Hepatocyte (in vitro differentiated cells): ENCODE measurements around the gene CFAP54. TPM values are rescaled to one million over a fixed set of nuclear protein-coding genes. Genes with fewer than 3 reads are reported as not detected.

Experiments
- DNase-seq: peaks from one replicate; pipeline ENCODE4 v3.0.0-alpha.2; 2016; ENCODE audit warnings: low spot score
- H2AFZ ChIP-seq: fragments of 200-600 bp; sonication (generic); 2 replicates; pipeline ENCODE4 v1.6.0; 2016; ENCODE audit warnings: antibody characterized with exemption, mild to moderate bottlenecking
- H3K27ac ChIP-seq: fragments of 200-600 bp; sonication (generic); 2 replicates; pipeline ENCODE4 v1.5.1; 2016; ENCODE audit warnings: mild to moderate bottlenecking
- H3K27me3 ChIP-seq: fragments of 200-600 bp; sonication (generic); 2 replicates; pipeline ENCODE4 v1.6.1; 2016
- H3K36me3 ChIP-seq: fragments of 200-600 bp; sonication (generic); replicated peaks from 2 replicates; pipeline ENCODE4 v1.5.1; 2016; ENCODE audit warnings: low read depth; ENCODE audit not compliant: insufficient read depth
- H3K4me1 ChIP-seq: fragments of 200-600 bp; sonication (generic); 2 replicates; pipeline ENCODE4 v1.5.1; 2016; ENCODE audit warnings: mild to moderate bottlenecking, moderate library complexity; ENCODE audit not compliant: insufficient read depth
- H3K4me2 ChIP-seq: fragments of 200-600 bp; sonication (generic); 2 replicates; pipeline ENCODE4 v1.6.0; 2016
- H3K4me3 ChIP-seq: fragments of 200-600 bp; sonication (generic); 2 replicates; pipeline ENCODE4 v1.5.1; 2016; ENCODE audit warnings: mild to moderate bottlenecking
- H3K79me2 ChIP-seq: fragments of 200-600 bp; sonication (generic); 2 replicates; pipeline ENCODE4 v1.6.0; 2017; ENCODE audit warnings: mild to moderate bottlenecking
- H3K9me2 ChIP-seq: fragments of 200-600 bp; sonication (generic); replicated peaks from 2 replicates; pipeline ENCODE4 v1.6.0; 2017; ENCODE audit warnings: mild to moderate bottlenecking; ENCODE audit not compliant: insufficient read depth
- H3K9me3 ChIP-seq: fragments of 200-600 bp; sonication (generic); 2 replicates; pipeline ENCODE4 v1.5.1; 2016; ENCODE audit warnings: low read depth, mild to moderate bottlenecking
- H4K20me1 ChIP-seq: fragments of 200-600 bp; sonication (generic); 2 replicates; pipeline ENCODE4 v1.6.0; 2016; ENCODE audit warnings: mild to moderate bottlenecking; ENCODE audit not compliant: insufficient read depth, poor library complexity, severe bottlenecking
- CTCF ChIP-seq: fragments of 200-600 bp; sonication (generic); IDR thresholded peaks from 2 replicates; pipeline ENCODE4 v1.5.1; 2016; ENCODE audit warnings: antibody characterized with exemption, mild to moderate bottlenecking; ENCODE audit not compliant: poor library complexity
- EZH2 ChIP-seq: fragments of 200-600 bp; sonication (generic); IDR thresholded peaks from 2 replicates; pipeline ENCODE4 v1.6.1; 2016; ENCODE audit warnings: antibody characterized with exemption, mild to moderate bottlenecking, borderline replicate concordance
- EZH2phosphoT487 ChIP-seq: fragments of 200-600 bp; sonication (generic); IDR thresholded peaks from one replicate; pipeline ENCODE4 v1.6.1; 2018; ENCODE audit warnings: antibody characterized with exemption, mild to moderate bottlenecking, low read depth, moderate library complexity; ENCODE audit not compliant: unreplicated experiment, severe bottlenecking
- WGBS: methylation state at CpG from one replicate; pipeline ENCODE4 v1.1.6; 2016; ENCODE audit warnings: low lambda C conversion rate; ENCODE audit errors: missing lambda C conversion rate; 5-methylcytosine and 5-hydroxymethylcytosine counted together
- polyA plus RNA-seq: library from polyadenylated mRNA; unstranded; fragments of >200 nt; fragmentation: Nextera tagmentation; extraction: Ambion mirVana; gene quantifications from 2 replicates; pipeline ENCODE4 v1.2.1, GENCODE V29; 2016
- total RNA-seq: library from RNA; depleted of rRNA; stranded (reverse); fragments of >200 nt; gene quantifications from 2 replicates; pipeline ENCODE4 v1.2.3, GENCODE V29; 2014

CFAP54 gene
- 0.20 and 0.67 TPM in 2 replicates for total RNA-seq
- 0.30 and 0.64 TPM in 2 replicates for polyA plus RNA-seq

DNA sequence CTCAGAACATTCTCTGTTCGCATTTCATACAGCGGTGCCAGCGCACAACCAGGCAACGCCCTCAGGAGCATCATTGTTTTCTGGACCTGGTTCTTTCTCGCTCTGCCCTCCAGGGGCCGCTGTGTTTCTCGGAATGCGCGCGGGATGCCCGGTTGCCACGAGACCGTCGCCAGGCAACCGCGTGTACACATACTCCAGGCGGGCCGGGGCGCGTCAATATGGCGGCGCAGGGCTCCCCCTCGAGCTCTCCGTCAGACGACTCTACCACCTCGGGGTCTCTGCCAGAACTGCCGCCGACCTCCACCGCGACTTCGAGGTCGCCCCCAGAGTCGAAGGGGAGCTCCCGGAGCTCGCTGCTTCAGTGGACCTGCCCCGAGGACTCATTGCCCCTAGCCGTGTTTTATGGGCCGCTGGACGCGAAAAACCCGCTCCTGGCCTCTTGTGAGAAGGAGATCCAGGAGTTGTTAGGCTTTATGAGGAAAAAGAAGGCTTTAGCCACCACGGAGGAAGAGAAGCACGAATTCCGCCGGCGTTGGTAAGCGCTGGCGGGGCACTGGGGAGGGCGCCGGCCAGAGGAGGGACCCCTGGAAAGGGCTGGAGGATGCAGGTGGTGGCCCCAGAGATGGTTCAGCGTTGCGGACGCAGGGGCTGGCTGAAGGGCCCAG lies at the start of gene CFAP54:
Gene CFAP54 (plus strand): TSS at position 186 of the 665 bp plus-strand sequence. CDS start 33 bp downstream, at position 219.
- H2AFZ ChIP-seq: peak within 1 kb of the TSS; percentile 98
- TF ChIP-seq EZH2phosphoT487 (no peak), CTCF (peak; percentile 96), EZH2 (no peak)
- no peaks in the 10 kb centered on the region for H3K9me2 ChIP-seq
- H4K20me1 ChIP-seq: no peaks in the 10 kb centered on the region
- H3K4me1 ChIP-seq: no peaks in the 10 kb centered on the region
- H3K27me3 ChIP-seq: no peaks in the 10 kb centered on the region
- no peaks in the 10 kb centered on the region for H3K36me3 ChIP-seq
- 2% methylated on average over 53 of the region's 53 CpGs for WGBS
- peak within 1 kb of the TSS; percentile 91 for H3K4me2 ChIP-seq
- H3K4me3 ChIP-seq: peak within 1 kb of the TSS; percentile 84
- no peaks in the 10 kb centered on the region for H3K79me2 ChIP-seq
- peak within 1 kb of the TSS; percentile 52 for H3K27ac ChIP-seq
- no peaks in the 10 kb centered on the region for H3K9me3 ChIP-seq
- DNase-seq: peak; percentile 96

DNA sequence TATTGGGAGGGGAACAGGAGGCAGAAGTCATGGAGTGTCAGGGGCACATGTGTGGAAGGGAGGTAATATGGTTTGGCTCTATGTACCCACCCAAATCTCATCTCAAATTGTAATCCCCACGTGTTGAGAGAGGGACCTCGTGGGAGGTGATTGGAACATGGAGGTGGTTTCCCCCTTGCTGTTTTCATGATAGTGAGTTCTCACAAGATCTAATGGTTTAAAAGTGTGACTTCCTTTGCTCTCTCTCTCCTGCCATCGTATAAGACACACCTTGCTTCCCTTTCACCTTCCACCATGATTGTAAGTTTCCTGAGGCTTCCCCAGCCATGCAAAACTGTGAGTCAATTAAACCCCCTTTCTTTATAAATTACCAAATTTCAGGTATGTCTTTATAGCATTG lies 47.6 kb upstream of the CFAP54 start:
- Histone ChIP-seq H3K9me3 (no peaks in the 10 kb centered on the region), H3K27me3 (no peaks in the 10 kb centered on the region)
- WGBS: 78% methylated on average over 3 of the region's 3 CpGs

DNA sequence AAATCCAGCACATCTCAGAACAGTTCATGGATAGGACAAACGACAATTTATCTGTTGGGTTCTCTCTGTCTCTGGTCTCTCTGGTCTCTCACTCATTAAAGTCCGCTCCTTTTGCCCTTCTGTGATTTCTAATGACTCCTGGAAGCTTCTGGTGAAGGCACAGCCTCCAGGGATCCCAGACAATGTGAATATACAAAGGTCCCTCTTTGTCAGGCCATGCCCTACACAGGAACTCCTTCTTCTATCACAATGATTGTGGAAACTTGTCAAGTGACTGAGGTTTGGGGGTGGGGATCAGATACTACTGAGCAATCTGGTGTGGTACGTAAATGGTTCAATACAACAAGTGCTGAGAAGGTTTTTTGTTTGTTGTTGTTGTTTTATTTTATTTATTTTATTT lies 46.5 kb upstream of the CFAP54 start:
- WGBS: 93% methylated on average over 3 of the region's 3 CpGs
- H3K27me3 ChIP-seq: no peaks in the 10 kb centered on the region

More for the DNA sequence above, 47.6 kb upstream of the CFAP54 start:
- Histone ChIP-seq H3K4me1 (peaks cover 16% of the 10 kb centered on the region), H3K4me3 (no peak overlapping the region), H4K20me1 (no peaks in the 10 kb centered on the region), H3K27ac (no peak overlapping the region), H3K4me2 (no peak overlapping the region), H3K79me2 (no peaks in the 10 kb centered on the region), H3K9me2 (no peaks in the 10 kb centered on the region), H2AFZ (no peak overlapping the region), H3K36me3 (no peaks in the 10 kb centered on the region)
- TF ChIP-seq EZH2 (no peak), EZH2phosphoT487 (no peak), CTCF (no peak)
- no peak for DNase-seq

More for the DNA sequence above, 46.5 kb upstream of the CFAP54 start:
- no peaks in the 10 kb centered on the region for H3K79me2 ChIP-seq
- H3K27ac ChIP-seq: no peak overlapping the region
- H4K20me1 ChIP-seq: no peaks in the 10 kb centered on the region
- H3K4me2 ChIP-seq: no peak overlapping the region
- DNase-seq: no peak
- H3K9me3 ChIP-seq: no peaks in the 10 kb centered on the region
- no peaks in the 10 kb centered on the region for H3K9me2 ChIP-seq
- no peak for TF ChIP-seq EZH2phosphoT487
- no peak for TF ChIP-seq CTCF
- no peak for TF ChIP-seq EZH2
- H3K4me1 ChIP-seq: peaks cover 9% of the 10 kb centered on the region
- no peak overlapping the region for H3K4me3 ChIP-seq
- H3K36me3 ChIP-seq: no peaks in the 10 kb centered on the region
- H2AFZ ChIP-seq: no peak overlapping the region
